K562 (cell line): ENCODE measurements around the gene ZNF503. TPM values are rescaled to one million over a fixed set of nuclear protein-coding genes. Genes with fewer than 3 reads are reported as not detected.

Experiments used
- ATF7 ChIP-seq: fragments of 450-650 bp; IDR thresholded peaks from 2 replicates; pipeline ENCODE4 v1.7.1; 2014; ENCODE audit warnings: mild to moderate bottlenecking, moderate library complexity
- ETS2 ChIP-seq: IDR thresholded peaks from 2 replicates; pipeline ENCODE4 v1.6.1; 2016; ENCODE audit warnings: borderline replicate concordance, missing genetic modification characterization, mild to moderate bottlenecking, moderate library complexity, missing compliant biosample characterization; ENCODE audit not compliant: poor library complexity, severe bottlenecking
- HDAC6 ChIP-seq: IDR thresholded peaks from 2 replicates; pipeline ENCODE4 v1.6.1; 2012; ENCODE audit warnings: low read depth, mild to moderate bottlenecking, control low read depth, inconsistent platforms, low read length, moderate library complexity
- L3MBTL2 ChIP-seq: fragments of 450-650 bp; IDR thresholded peaks from 2 replicates; pipeline ENCODE4 v1.6.1; 2016; ENCODE audit warnings: mild to moderate bottlenecking, moderate library complexity
- MEF2D ChIP-seq: conservative IDR thresholded peaks from 2 replicates; pipeline ENCODE4 v1.6.1; 2016; ENCODE audit warnings: low read depth, missing genetic modification characterization, missing compliant biosample characterization
- MIER1 ChIP-seq: fragments of 450-650 bp; IDR thresholded peaks from 2 replicates; pipeline ENCODE4 v1.6.1; 2016; ENCODE audit warnings: antibody characterized with exemption, mild to moderate bottlenecking, low read depth
- MLLT1 ChIP-seq, 2 experiments: fragments of 450-650 bp; IDR thresholded peaks; 2 replicates each; pipeline ENCODE4 v1.6.1; 2016
- MTA1 ChIP-seq: fragments of 450-650 bp; IDR thresholded peaks from 2 replicates; pipeline ENCODE4 v1.6.1; 2017; ENCODE audit warnings: borderline replicate concordance
- NR2C2 ChIP-seq, 2 experiments: fragments of 200-800 bp in 1 of 2; sonication (Bioruptor generic) in 1 of 2; sonication (generic) in 1 of 2; formaldehyde crosslinking in 1 of 2; IDR thresholded peaks; 2 replicates each; pipeline versions ENCODE4 v1.6.1 to v1.8.0; 2016 to 2022; ENCODE audit warnings: mild to moderate bottlenecking in 1 of 2, missing compliant biosample characterization in 1 of 2, missing genetic modification characterization in 1 of 2, missing genetic modification reagents in 1 of 2
- PBX2 ChIP-seq, 2 experiments: IDR thresholded peaks in 1 of 2; conservative IDR thresholded peaks in 1 of 2; 2 replicates each; pipeline ENCODE4 v1.6.1; 2016; ENCODE audit warnings: low read depth in 2 of 2, mild to moderate bottlenecking in 1 of 2, missing compliant biosample characterization in 1 of 2, missing genetic modification characterization in 1 of 2, moderate library complexity in 1 of 2
- POLR2B ChIP-seq: fragments of 450-650 bp; IDR thresholded peaks from 2 replicates; pipeline ENCODE4 v1.6.1; 2018; ENCODE audit warnings: low read depth; ENCODE audit not compliant: partially characterized antibody
- SIN3B ChIP-seq: fragments of 450-650 bp; IDR thresholded peaks from 2 replicates; pipeline ENCODE4 v1.6.1; 2017; ENCODE audit warnings: low read depth, mild to moderate bottlenecking, moderate library complexity
- SUPT5H ChIP-seq: fragments of 450-650 bp; IDR thresholded peaks from 2 replicates; pipeline ENCODE4 v1.6.1; 2016
- TAL1 ChIP-seq: fragments of 450-650 bp; IDR thresholded peaks from 2 replicates; pipeline ENCODE4 v1.6.1; 2016; ENCODE audit warnings: mild to moderate bottlenecking
- THAP7 ChIP-seq: fragments of 250-450 bp; sonication (Bioruptor Pico); IDR thresholded peaks from 2 replicates; pipeline ENCODE4 v1.5.0; 2021
- ZBTB1 ChIP-seq: sonication (generic); formaldehyde crosslinking; IDR thresholded peaks from 2 replicates; pipeline ENCODE4 v1.8.1; 2023; ENCODE audit warnings: missing genetic modification reagents, low read depth, mild to moderate bottlenecking, borderline replicate concordance
- ZBTB9 ChIP-seq: fragments of 450-650 bp; formaldehyde crosslinking; IDR thresholded peaks from 2 replicates; pipeline ENCODE4 v1.4.0; 2020; ENCODE audit warnings: mild to moderate bottlenecking, moderate library complexity
- ZEB2 ChIP-seq: fragments of 450-650 bp; IDR thresholded peaks from 2 replicates; pipeline ENCODE4 v1.6.1; 2016
- ZNF140 ChIP-seq: fragments of 250-450 bp; sonication (Bioruptor Pico); IDR thresholded peaks from 2 replicates; pipeline ENCODE4 v1.8.0; 2021; ENCODE audit warnings: moderate library complexity, mild to moderate bottlenecking, inconsistent platforms
- ZNF217 ChIP-seq: sonication (generic); formaldehyde crosslinking; IDR thresholded peaks from 2 replicates; pipeline ENCODE4 v1.8.0; 2022; ENCODE audit warnings: mild to moderate bottlenecking, missing genetic modification reagents
- ZNF384 ChIP-seq: IDR thresholded peaks from 2 replicates; pipeline ENCODE4 v1.6.1; 2012; ENCODE audit warnings: low read depth, low read length, improper control_type of control experiment
- polyA plus RNA-seq, 8 experiments: library from polyadenylated mRNA; depleted of rRNA in 4 of 8; stranded (reverse) in 5 of 8; unstranded in 3 of 8; fragments of >200 nt; fragmentation: Nextera tagmentation in 2 of 8; fragmentation: Illumina TruSeq in 1 of 8; extraction: Ambion mirVana in 2 of 8; extraction: Trizol in 1 of 8; gene quantifications; 2 replicates each; pipeline versions ENCODE4 v1.2.1 to v1.2.3, GENCODE V29; 2011 to 2014; ENCODE audit warnings: inconsistent platforms in 1 of 8, missing spikeins in 1 of 8
- total RNA-seq, 7 experiments: library from RNA; depleted of rRNA in 6 of 7; stranded (reverse); fragments of >200 nt in 6 of 7; fragmentation: Illumina TruSeq in 2 of 7; extraction: Trizol in 2 of 7; gene quantifications; 2 replicates each; pipeline versions ENCODE4 v1.2.1 to v1.2.3, GENCODE V29; 2011 to 2021; ENCODE audit warnings: low replicate concordance in 1 of 7

ZNF503 gene
- total and polyA plus RNA-seq, 9 of the 15 experiments (the other 6 are each of a cell fraction or from before 2014, with no cell fraction given) = not detected

- TF ChIP-seq PBX2 (CRISPR knock-in tag; IDR thresholded peaks at IDR 0.05; ENCODE audit: low read depth) = no peak
- TF ChIP-seq PBX2 (tag; conservative IDR thresholded peaks at IDR 0.05; ENCODE audit: low read depth) = peak; percentile 92
- TF ChIP-seq POLR2B = no peak
- no peak for TF ChIP-seq ETS2 (tag)
- TF ChIP-seq ZNF217 (CRISPR knock-in tag) = no peak
- TF ChIP-seq ZBTB9 (CRISPR knock-in tag) = peak; percentile 28; the same call in 1 of the 2 replicates
- no peak for TF ChIP-seq NR2C2 (CRISPR knock-in tag; IDR thresholded peaks at IDR 0.05)
- TF ChIP-seq NR2C2 (tag; IDR thresholded peaks at IDR 0.05) = no peak
- no peak for TF ChIP-seq ZNF140 (CRISPR knock-in tag)
- TF ChIP-seq THAP7 (CRISPR knock-in tag) = no peak
- no peak for TF ChIP-seq ZEB2
- TF ChIP-seq HDAC6 = peak; percentile 96
- TF ChIP-seq MIER1 = no peak
- no peak for TF ChIP-seq SIN3B
- no peak for TF ChIP-seq MEF2D (tag)
- no peak for TF ChIP-seq ZBTB1 (CRISPR knock-in tag)
- no peak for TF ChIP-seq SUPT5H
- TF ChIP-seq L3MBTL2 = peak; percentile 26; the same call in 1 of the 2 replicates
- no peak for TF ChIP-seq ZNF384
- no peak for TF ChIP-seq MLLT1 (IDR thresholded peaks at IDR 0.05)
- TF ChIP-seq ATF7 = no peak
- TF ChIP-seq MTA1 = peak; percentile 56; the same call in 1 of the 2 replicates
- no peak for TF ChIP-seq TAL1
Observed at GRCh38 chr10:75407713-75408508, 6.3 kb upstream of the ZNF503 start (continued).
